Activated CD4-positive, alpha-beta T cell treated with anti-CD3 and anti-CD28 coated beads for 36 hours (primary cell): ENCODE measurements around the gene RCSD1. TPM values are rescaled to one million over a fixed set of nuclear protein-coding genes. Genes with fewer than 3 reads are reported as not detected.
A peak's percentile ranks its signal among the peaks of the same experiment; 100 is the strongest.
"Not testable (repeated sequence)": the region's sequence is repeated elsewhere in the genome, so short reads cannot be mapped to it uniquely, and the experiment has no call there.

Source experiments
- ATAC-seq: fragments of 200-7000 bp; cut with Tn5 transposase; one replicate; pipeline ENCODE4 v1.10.0; 2021; ENCODE audit warnings: mild to moderate bottlenecking, moderate library complexity
- CTCF ChIA-PET: fragments of 350-600 bp; sonication (Branson Sonifier 250); formaldehyde crosslinking; loops from one replicate; lab custom pipeline; 2021; ENCODE audit warnings: antibody characterized with exemption; lab: Charles Lee
- POLR2A ChIA-PET: fragments of 350-600 bp; sonication (Branson Sonifier 250); formaldehyde crosslinking; loops from one replicate; lab custom pipeline; 2021; ENCODE audit warnings: antibody characterized with exemption, inconsistent platforms; lab: Charles Lee
- DNase-seq: peaks from one replicate; pipeline ENCODE4 v3.0.0-alpha.2; 2020
- H3K27ac Mint-ChIP-seq: one replicate; pipeline ENCODE4 v1.8.0; 2021; ENCODE audit warnings: mixed read lengths
- H3K27me3 Mint-ChIP-seq: one replicate; pipeline ENCODE4 v1.8.0; 2021; ENCODE audit warnings: mixed read lengths
- H3K36me3 Mint-ChIP-seq: one replicate; pipeline ENCODE4 v1.8.0; 2021; ENCODE audit warnings: low read depth, mixed read lengths
- H3K4me1 Mint-ChIP-seq: one replicate; pipeline ENCODE4 v1.8.0; 2021; ENCODE audit warnings: mixed read lengths
- H3K4me3 Mint-ChIP-seq: one replicate; pipeline ENCODE4 v1.8.0; 2021; ENCODE audit warnings: mild to moderate bottlenecking, moderate library complexity, mixed read lengths
- H3K9me3 Mint-ChIP-seq: one replicate; pipeline ENCODE4 v1.8.0; 2021; ENCODE audit warnings: low read depth, mixed read lengths
- intact Hi-C, 2 experiments: fragments of 100-400 bp; cut with DNase I in 1 of 2; cut with micrococcal nuclease in 1 of 2; formaldehyde crosslinking; loops; one replicate each; pipeline versions ENCODE4 v1.14.2 to v1.15.1; 2022 to 2024; cut with DNase I, micrococcal nuclease
- total RNA-seq, 2 experiments: library from RNA; stranded (reverse); gene quantifications; one replicate each; pipeline ENCODE4 v1.2.3, GENCODE V29; 2021

The RCSD1 gene
- total RNA-seq, 2 experiments from 2014 or later: 59.9 to 62.0 TPM

GRCh38 chr1:167742392-167743057 is 112.5 kb downstream of the RCSD1 start:
- H3K27ac Mint-ChIP-seq, H3K9me3 Mint-ChIP-seq, DNase-seq, ATAC-seq, H3K36me3 Mint-ChIP-seq, H3K4me3 Mint-ChIP-seq, intact Hi-C loops, POLR2A ChIA-PET, H3K27me3 Mint-ChIP-seq: not testable (repeated sequence)
- CTCF ChIA-PET: interaction anchor here (0.6 kb wide), 1 partner anchor 767 kb away, joined by 4 read pairs; the partner anchor contains the start of gene ILDR2
- H3K4me1 Mint-ChIP-seq: peaks cover 12% of the 10 kb centered on the region

- intact Hi-C loops: no loop called here
- Mint-ChIP-seq H3K27ac (no peak overlapping the region), H3K9me3 (no peaks in the 10 kb centered on the region), H3K27me3 (no peaks in the 10 kb centered on the region), H3K4me3 (no peak overlapping the region), H3K4me1 (peaks cover 15% of the 10 kb centered on the region), H3K36me3 (no peaks in the 10 kb centered on the region)
- POLR2A ChIA-PET: no interaction called here
- CTCF ChIA-PET: no interaction called here
- ATAC-seq (no peak), DNase-seq (no peak)
Observed at GRCh38 chr1:167744901-167745300, 114.9 kb downstream of the RCSD1 start.

- Mint-ChIP-seq H3K9me3 (no peaks in the 10 kb centered on the region), H3K27ac (no peak overlapping the region), H3K4me3 (no peak overlapping the region), H3K27me3 (no peaks in the 10 kb centered on the region), H3K4me1 (peaks cover 15% of the 10 kb centered on the region), H3K36me3 (no peaks in the 10 kb centered on the region)
- intact Hi-C loops: no loop called here
- ATAC-seq (no peak), DNase-seq (no peak)
- ChIA-PET POLR2A (no interaction called here), CTCF (interaction anchor here (0.6 kb wide), 1 partner anchor 870 kb away, joined by 3 read pairs; the partner anchor contains the start of gene TADA1)
Observed at GRCh38 chr1:167746013-167746672, 116.1 kb downstream of the RCSD1 start.

- CTCF ChIA-PET: no interaction called here
- POLR2A ChIA-PET: no interaction called here
- Mint-ChIP-seq H3K27ac (no peak overlapping the region), H3K9me3 (no peaks in the 10 kb centered on the region), H3K27me3 (no peaks in the 10 kb centered on the region), H3K4me1 (peaks cover 21% of the 10 kb centered on the region), H3K4me3 (no peak overlapping the region), H3K36me3 (peaks cover 3% of the 10 kb centered on the region)
- ATAC-seq: no peak
- no peak for DNase-seq
- intact Hi-C loops: no loop called here
Observed at GRCh38 chr1:167746988-167747655, 117.1 kb downstream of the RCSD1 start.

- ATAC-seq (no peak), DNase-seq (no peak)
- peak overlapping the region; percentile 22 for H3K27ac Mint-ChIP-seq
- intact Hi-C loops: no loop called here
- no peaks in the 10 kb centered on the region for H3K9me3 Mint-ChIP-seq
- H3K27me3 Mint-ChIP-seq: no peaks in the 10 kb centered on the region
- peaks cover 4% of the 10 kb centered on the region for H3K36me3 Mint-ChIP-seq
- no peak overlapping the region for H3K4me3 Mint-ChIP-seq
- ChIA-PET POLR2A (no interaction called here), CTCF (interaction anchor here (0.6 kb wide), 1 partner anchor 53 kb away, joined by 4 read pairs; no protein-coding TSS in a partner anchor)
- peaks cover 25% of the 10 kb centered on the region for H3K4me1 Mint-ChIP-seq
Observed at GRCh38 chr1:167747988-167748387, 118.0 kb downstream of the RCSD1 start.

GRCh38 chr1:167748906-167749305 is 118.9 kb downstream of the RCSD1 start:
- CTCF ChIA-PET: interaction anchor here (1.6 to 2.0 kb wide), 2 partner anchors 26 to 40 kb away, joined by 5 to 6 read pairs; no protein-coding TSS in a partner anchor
- ATAC-seq: no peak
- intact Hi-C loops: no loop called here

GRCh38 chr1:167749741-167750140 is 119.7 kb downstream of the RCSD1 start:
- CTCF ChIA-PET: interaction anchor here (1.6 to 2.0 kb wide), 2 partner anchors 27 to 40 kb away, joined by 5 to 6 read pairs; no protein-coding TSS in a partner anchor
- Mint-ChIP-seq H3K9me3 (no peaks in the 10 kb centered on the region), H3K36me3 (peaks cover 4% of the 10 kb centered on the region), H3K4me3 (no peak overlapping the region), H3K4me1 (peaks cover 22% of the 10 kb centered on the region), H3K27ac (no peak overlapping the region), H3K27me3 (no peaks in the 10 kb centered on the region)
- POLR2A ChIA-PET: no interaction called here
- intact Hi-C loops: no loop called here
- no peak for DNase-seq
- ATAC-seq: no peak

More at GRCh38 chr1:167748906-167749305, 118.9 kb downstream of the RCSD1 start:
- Mint-ChIP-seq H3K27me3 (no peaks in the 10 kb centered on the region), H3K9me3 (no peaks in the 10 kb centered on the region), H3K27ac (no peak overlapping the region), H3K4me3 (no peak overlapping the region), H3K36me3 (peaks cover 4% of the 10 kb centered on the region), H3K4me1 (peaks cover 24% of the 10 kb centered on the region)
- DNase-seq: no peak
- POLR2A ChIA-PET: no interaction called here

GRCh38 chr1:167750641-167751040 is 120.6 kb downstream of the RCSD1 start:
- CTCF ChIA-PET: interaction anchor here (2.0 kb wide), 1 partner anchor 28 kb away, joined by 6 read pairs; no protein-coding TSS in a partner anchor
- intact Hi-C loops: no loop called here

GRCh38 chr1:167751676-167752075 is 121.6 kb downstream of the RCSD1 start:
- Mint-ChIP-seq H3K27me3 (no peaks in the 10 kb centered on the region), H3K4me3 (no peak overlapping the region), H3K27ac (peak overlapping the region; percentile 87), H3K9me3 (no peaks in the 10 kb centered on the region), H3K36me3 (peaks cover 4% of the 10 kb centered on the region), H3K4me1 (peaks cover 22% of the 10 kb centered on the region)
- intact Hi-C loops: no loop called here
- CTCF ChIA-PET: interaction anchor here (0.7 to 0.8 kb wide), 2 partner anchors 17 to 214 kb away, joined by 3 to 4 read pairs; no protein-coding TSS in a partner anchor
- ATAC-seq (no peak), DNase-seq (no peak)
- POLR2A ChIA-PET: no interaction called here

More at GRCh38 chr1:167750641-167751040, 120.6 kb downstream of the RCSD1 start:
- H3K9me3 Mint-ChIP-seq: no peaks in the 10 kb centered on the region
- no peaks in the 10 kb centered on the region for H3K27me3 Mint-ChIP-seq
- peaks cover 4% of the 10 kb centered on the region for H3K36me3 Mint-ChIP-seq
- ATAC-seq: no peak
- no peak overlapping the region for H3K4me3 Mint-ChIP-seq
- POLR2A ChIA-PET: no interaction called here
- DNase-seq: no peak
- peaks cover 20% of the 10 kb centered on the region for H3K4me1 Mint-ChIP-seq
- no peak overlapping the region for H3K27ac Mint-ChIP-seq

- intact Hi-C loops: no loop called here
- Mint-ChIP-seq H3K4me1 (peaks cover 27% of the 10 kb centered on the region), H3K27me3 (no peaks in the 10 kb centered on the region), H3K4me3 (peak overlapping the region; percentile 2), H3K36me3 (peaks cover 4% of the 10 kb centered on the region), H3K27ac (peak overlapping the region; percentile 87), H3K9me3 (no peaks in the 10 kb centered on the region)
- ChIA-PET CTCF (interaction anchor here (0.7 to 1.5 kb wide), 4 partner anchors 16 to 330 kb away, joined by 3 to 5 read pairs (median 4); no protein-coding TSS in a partner anchor), POLR2A (interaction anchor here (0.6 kb wide), 1 partner anchor 582 kb away, joined by 3 read pairs; no protein-coding TSS in a partner anchor)
- DNase-seq: no peak
- peak; percentile 89 for ATAC-seq
Observed at GRCh38 chr1:167752219-167752985, 122.4 kb downstream of the RCSD1 start.
